Keratinocyte (primary cell): ENCODE results near the gene C19orf12. TPM values are rescaled to one million over a fixed set of nuclear protein-coding genes. Genes with fewer than 3 reads are reported as not detected.

Source experiments
- DNase-seq: peaks from one replicate; pipeline ENCODE4 v3.0.0-alpha.2; 2011; ENCODE audit warnings: low read depth, missing footprints, low spot score
- FAIRE-seq: peaks from 2 replicates; lab custom pipeline; 2011; peaks lifted over from hg19 to GRCh38; lab: Jason Lieb, UNC
- H2AFZ ChIP-seq: 2 replicates; pipeline ENCODE4 v1.6.0; 2012; ENCODE audit warnings: low read length, control low read depth, inconsistent platforms; ENCODE audit not compliant: control insufficient read depth
- H3K27ac ChIP-seq: 2 replicates; pipeline ENCODE4 v1.5.1; 2011; ENCODE audit warnings: low read length; ENCODE audit not compliant: control insufficient read depth, insufficient read depth
- H3K27me3 ChIP-seq: 3 replicates; pipeline ENCODE4 v1.6.0; 2011; ENCODE audit warnings: low read length; ENCODE audit not compliant: control insufficient read depth, insufficient read depth; ENCODE audit errors: extremely low read depth
- H3K36me3 ChIP-seq, 2 experiments: 2 replicates in 1 of 2; 3 replicates in 1 of 2; pipeline ENCODE4 v1.5.1; 2011; ENCODE audit warnings: low read length in 2 of 2, mild to moderate bottlenecking in 1 of 2; ENCODE audit not compliant: control insufficient read depth in 2 of 2, insufficient read depth in 2 of 2; ENCODE audit errors: extremely low read depth in 1 of 2
- H3K4me1 ChIP-seq: 3 replicates; pipeline ENCODE4 v1.5.1; 2011; ENCODE audit warnings: low read length; ENCODE audit not compliant: control insufficient read depth, insufficient read depth; ENCODE audit errors: extremely low read depth
- H3K4me2 ChIP-seq: 3 replicates; pipeline ENCODE4 v1.6.0; 2011; ENCODE audit warnings: low read depth, low read length; ENCODE audit not compliant: control insufficient read depth, insufficient read depth; ENCODE audit errors: extremely low read depth
- H3K4me3 ChIP-seq, 3 experiments: fragments of 200-600 bp in 1 of 3; sonication (generic) in 1 of 3; 2 replicates in 2 of 3; 3 replicates in 1 of 3; pipeline ENCODE4 v1.5.1; 2011 to 2016; ENCODE audit warnings: low read length in 3 of 3, mild to moderate bottlenecking in 3 of 3, control low read depth in 2 of 3, inconsistent platforms in 1 of 3, low read depth in 1 of 3, mixed read lengths in 1 of 3, mixed run types in 1 of 3, moderate library complexity in 1 of 3; ENCODE audit not compliant: control insufficient read depth in 2 of 3, insufficient read depth in 2 of 3; ENCODE audit errors: extremely low read depth in 1 of 3
- H3K79me2 ChIP-seq: 2 replicates; pipeline ENCODE4 v1.6.0; 2012; ENCODE audit warnings: low read length; ENCODE audit not compliant: control insufficient read depth, insufficient read depth
- H3K9ac ChIP-seq: 3 replicates; pipeline ENCODE4 v1.6.0; 2011; ENCODE audit warnings: low read length; ENCODE audit not compliant: control insufficient read depth, insufficient read depth; ENCODE audit errors: extremely low read depth
- H3K9me1 ChIP-seq: 3 replicates; pipeline ENCODE4 v1.6.0; 2011; ENCODE audit warnings: low read length; ENCODE audit not compliant: control insufficient read depth, insufficient read depth; ENCODE audit errors: extremely low read depth
- H3K9me3 ChIP-seq: 2 replicates; pipeline ENCODE4 v1.5.1; 2012; ENCODE audit warnings: low read depth, low read length; ENCODE audit not compliant: control insufficient read depth
- H4K20me1 ChIP-seq: 3 replicates; pipeline ENCODE4 v1.6.0; 2011; ENCODE audit warnings: low read length; ENCODE audit not compliant: control insufficient read depth, insufficient read depth; ENCODE audit errors: extremely low read depth
- CTCF ChIP-seq, 3 experiments: IDR thresholded peaks in 1 of 3; conservative IDR thresholded peaks in 1 of 3; optimal IDR thresholded peaks in 1 of 3; 2 replicates in 2 of 3; 3 replicates in 1 of 3; pipeline versions ENCODE3 to v1.5.1; 2011; ENCODE audit warnings: low read length in 3 of 3, mild to moderate bottlenecking in 3 of 3, moderate library complexity in 2 of 3, control low read depth in 1 of 3, inconsistent platforms in 1 of 3; ENCODE audit not compliant: insufficient read depth in 2 of 3; ENCODE audit errors: extremely low read depth in 1 of 3
- EZH2 ChIP-seq: IDR thresholded peaks from one replicate; pipeline ENCODE4 v1.6.1; 2012; ENCODE audit warnings: inconsistent platforms, mild to moderate bottlenecking, low read length, moderate library complexity
- dilution Hi-C: fragments of 300-500 bp; cut with MboI; formaldehyde crosslinking; loops from one replicate; pipeline ENCODE4 v1.7.0; 2020; ENCODE audit warnings: low sequenced_read_pairs; ENCODE audit not compliant: extremely low pct_ligation_motif_present
- polyA plus RNA-seq, 5 experiments: library from polyadenylated mRNA; depleted of rRNA in 3 of 5; stranded (reverse) in 3 of 5; stranded (forward) in 1 of 5; unstranded in 1 of 5; fragments of >200 nt; gene quantifications; 1 replicate in 1 of 5; 2 replicates in 3 of 5; 3 replicates in 1 of 5; pipeline versions ENCODE4 v1.2.1 to v1.2.3, GENCODE V29; 2011 to 2012; ENCODE audit warnings: missing spikeins in 2 of 5, low read depth in 1 of 5, low replicate concordance in 1 of 5

C19orf12 gene
- polyA plus RNA-seq, 1 donor (not counting 4 experiments of a cell fraction or from before 2014, with no cell fraction given): 12.3 TPM

DNA sequence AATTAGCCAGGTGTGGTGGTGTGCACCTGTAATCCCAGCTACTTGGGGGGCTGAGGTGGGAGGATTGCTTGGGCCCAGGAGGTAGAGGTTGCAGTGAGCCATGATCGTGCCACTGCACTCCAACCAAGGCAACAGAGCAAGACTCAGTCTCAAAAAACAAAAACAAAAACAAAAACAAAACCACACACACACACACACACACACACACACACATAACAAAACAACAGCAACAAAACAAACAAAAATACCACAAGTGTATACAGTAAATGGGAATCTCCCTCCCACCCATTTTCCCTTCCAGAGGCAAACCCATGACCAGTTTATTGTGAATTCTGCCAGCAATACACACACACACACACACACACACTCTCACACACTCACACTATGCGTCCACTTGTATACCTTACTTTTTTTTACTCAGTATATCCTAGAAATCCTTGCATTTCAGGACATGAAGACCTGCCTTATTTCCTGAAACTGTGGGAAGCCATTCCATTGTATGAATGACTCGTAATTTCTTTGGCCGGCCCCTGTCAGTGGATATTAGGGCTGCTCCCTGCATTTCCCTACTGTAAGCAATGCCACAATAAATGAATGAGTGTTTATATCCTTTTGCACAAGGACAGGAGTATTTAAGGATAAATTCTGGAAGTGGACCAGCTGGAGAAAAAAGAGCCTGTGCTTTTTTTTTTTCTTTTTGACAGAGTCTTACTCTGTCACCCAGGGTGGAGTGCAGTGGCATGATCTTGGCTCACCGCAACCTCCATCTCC is 56.7 kb downstream of the C19orf12 start:
- Histone ChIP-seq H3K9me3 (no peaks in the 10 kb centered on the region), H3K9ac (no peak overlapping the region), H4K20me1 (no peaks in the 10 kb centered on the region), H3K4me2 (no peak overlapping the region), H3K9me1 (no peaks in the 10 kb centered on the region), H3K4me3 (no peak overlapping the region), H2AFZ (no peak overlapping the region), H3K4me1 (peaks cover 17% of the 10 kb centered on the region), H3K79me2 (peaks cover 6% of the 10 kb centered on the region), H3K27me3 (no peaks in the 10 kb centered on the region), H3K36me3 (peaks cover 0 to 6% of the 10 kb centered on the region in 2 experiments), H3K27ac (no peak overlapping the region)
- DNase-seq: no peak
- no peak for FAIRE-seq
- dilution Hi-C loops: no loop called here
- no peak for TF ChIP-seq EZH2
- TF ChIP-seq CTCF (optimal IDR thresholded peaks at IDR 0.05 in 1 of 3, IDR thresholded peaks at IDR 0.05 in 1 of 3, conservative IDR thresholded peaks at IDR 0.05 in 1 of 3; ENCODE audit: extremely low read depth in 1 of 3, insufficient read depth in 2 of 3, low read length in 3 of 3): no peak

GRCh38 chr19:29655648-29656335 is 59.3 kb downstream of the C19orf12 start:
- TF ChIP-seq CTCF (optimal IDR thresholded peaks at IDR 0.05 in 1 of 3, IDR thresholded peaks at IDR 0.05 in 1 of 3, conservative IDR thresholded peaks at IDR 0.05 in 1 of 3; ENCODE audit: extremely low read depth in 1 of 3, insufficient read depth in 2 of 3, low read length in 3 of 3) (no peak), EZH2 (no peak)
- dilution Hi-C loops: no loop called here
- no peak for DNase-seq

More at GRCh38 chr19:29655648-29656335, 59.3 kb downstream of the C19orf12 start:
- no peak for FAIRE-seq
- H3K4me3 ChIP-seq: no peak overlapping the region
- no peaks in the 10 kb centered on the region for H3K9me3 ChIP-seq
- no peaks in the 10 kb centered on the region for H3K27me3 ChIP-seq
- peaks cover 1% of the 10 kb centered on the region for H3K79me2 ChIP-seq
- no peak overlapping the region for H3K27ac ChIP-seq
- H3K4me1 ChIP-seq: no peaks in the 10 kb centered on the region
- H2AFZ ChIP-seq: no peak overlapping the region
- no peak overlapping the region for H3K4me2 ChIP-seq
- H3K9me1 ChIP-seq: no peaks in the 10 kb centered on the region
- H3K36me3 ChIP-seq: peaks cover 0 to 6% of the 10 kb centered on the region in 2 experiments
- H3K9ac ChIP-seq: no peak overlapping the region
- H4K20me1 ChIP-seq: no peaks in the 10 kb centered on the region
